Fibroblast of gingiva (primary cell): ENCODE data around the gene AFG3L2.
"Not testable (repeated sequence)": the region's sequence is repeated elsewhere in the genome, so short reads cannot be mapped to it uniquely, and the experiment has no call there.

Source experiments
- DNase-seq: peaks from one replicate; pipeline ENCODE4 v3.0.0-alpha.2; 2011; ENCODE audit warnings: low read depth

AFG3L2 gene

GRCh38 chr18:12376754-12377555 is at the start of gene AFG3L2:
AFG3L2 (minus strand) TSS chr18:12377227; CDS start chr18:12377082, 145 bp downstream.
- peak; percentile 100 for DNase-seq

GRCh38 chr18:12424252-12424651 is 47.2 kb upstream of the AFG3L2 start:
- no peak for DNase-seq

- DNase-seq = no peak
These were observed 46.8 kb upstream of the AFG3L2 start for GRCh38 chr18:12423820-12424219.

- DNase-seq = no peak
These were observed 46.4 kb upstream of the AFG3L2 start for GRCh38 chr18:12423393-12423792.

DNA sequence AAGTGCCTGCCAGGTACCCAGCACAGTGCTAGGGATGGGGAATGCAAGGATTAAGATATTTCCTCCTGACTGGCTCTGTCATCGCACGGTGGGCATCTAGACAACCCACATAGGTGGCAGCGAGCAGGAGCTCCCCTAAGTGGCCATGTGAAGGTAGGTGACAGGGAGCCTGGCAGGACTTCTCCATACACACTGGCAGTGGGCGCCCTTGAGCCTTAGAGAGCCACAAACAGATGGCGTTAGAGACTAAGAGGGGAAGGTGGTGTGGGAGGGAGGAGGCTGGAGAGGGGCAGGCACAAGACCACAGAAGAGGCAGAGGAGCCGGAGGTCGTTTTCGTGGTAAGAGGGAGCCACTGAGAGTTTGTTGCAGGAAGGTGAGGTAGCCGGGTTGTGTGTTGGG is 45.9 kb upstream of the AFG3L2 start:
- DNase-seq = no peak

DNA sequence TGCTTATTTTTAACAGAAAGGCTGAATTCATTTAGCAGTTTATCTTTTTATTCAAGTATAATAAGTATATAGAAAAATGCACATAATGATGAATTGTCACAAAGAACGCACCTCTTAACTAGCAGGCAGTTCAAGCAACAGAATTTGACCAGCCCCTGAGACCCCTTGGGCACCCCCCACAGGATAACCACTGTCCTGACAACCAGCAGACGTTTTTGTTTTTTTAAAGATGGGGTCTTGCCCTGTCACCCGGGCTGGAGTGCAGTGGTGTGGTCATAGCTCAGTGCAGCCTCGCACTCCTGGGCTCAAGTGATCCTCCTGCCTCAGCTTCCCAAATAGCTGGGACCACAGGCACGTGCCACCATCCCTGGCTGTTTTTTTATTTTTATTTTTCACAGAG is 44.7 kb upstream of the AFG3L2 start:
- DNase-seq = no peak

DNA sequence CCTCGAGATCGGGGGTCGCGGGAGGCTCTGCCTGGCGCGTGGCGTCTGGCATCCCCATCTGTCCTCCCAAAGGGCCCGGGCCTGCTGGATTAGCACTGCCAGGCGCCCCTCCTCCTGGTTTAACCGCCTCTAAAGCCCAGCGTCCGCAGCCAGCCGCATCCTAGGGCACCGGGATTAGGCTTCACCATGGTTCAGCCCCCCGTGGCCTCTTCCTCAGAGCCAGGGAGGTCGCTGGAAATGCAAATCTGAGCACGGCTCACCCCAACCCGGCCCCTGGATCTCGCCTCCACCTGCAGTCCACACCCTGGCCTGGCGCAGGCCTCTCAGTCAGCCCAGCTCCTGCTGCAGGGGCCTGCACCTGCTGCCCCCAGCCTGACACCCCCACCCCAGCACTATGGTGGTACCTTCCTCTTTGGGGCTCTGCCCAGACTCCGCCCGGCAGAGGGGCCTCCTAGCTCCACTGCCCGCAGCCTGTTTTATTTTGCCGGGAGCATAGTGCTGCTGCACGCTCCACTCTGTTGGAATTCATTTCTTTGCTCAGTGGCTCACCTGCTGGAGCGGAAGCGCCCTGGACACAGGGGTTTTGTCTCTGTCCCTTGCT is 43.9 kb upstream of the AFG3L2 start:
- no peak for DNase-seq

DNA sequence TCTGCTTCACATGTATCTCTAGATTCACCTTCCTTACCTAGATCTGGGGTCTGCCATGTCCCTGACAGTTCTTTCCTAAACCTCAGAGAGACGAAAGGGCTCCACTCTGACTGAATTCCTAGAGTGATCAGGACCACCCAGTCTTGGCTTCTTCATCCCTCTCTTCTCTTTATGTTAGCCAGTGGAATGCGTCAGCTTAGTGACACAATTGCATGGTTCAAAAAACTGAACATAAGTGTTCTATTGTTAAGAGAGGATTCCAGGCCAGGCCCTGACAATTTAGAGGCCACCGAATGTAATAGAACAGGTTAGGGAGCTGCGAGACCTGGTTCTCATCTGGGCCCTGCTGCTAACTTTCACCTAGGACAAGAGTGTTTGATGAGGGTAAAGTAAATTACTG is 40.7 kb upstream of the AFG3L2 start:
- no peak for DNase-seq

DNA sequence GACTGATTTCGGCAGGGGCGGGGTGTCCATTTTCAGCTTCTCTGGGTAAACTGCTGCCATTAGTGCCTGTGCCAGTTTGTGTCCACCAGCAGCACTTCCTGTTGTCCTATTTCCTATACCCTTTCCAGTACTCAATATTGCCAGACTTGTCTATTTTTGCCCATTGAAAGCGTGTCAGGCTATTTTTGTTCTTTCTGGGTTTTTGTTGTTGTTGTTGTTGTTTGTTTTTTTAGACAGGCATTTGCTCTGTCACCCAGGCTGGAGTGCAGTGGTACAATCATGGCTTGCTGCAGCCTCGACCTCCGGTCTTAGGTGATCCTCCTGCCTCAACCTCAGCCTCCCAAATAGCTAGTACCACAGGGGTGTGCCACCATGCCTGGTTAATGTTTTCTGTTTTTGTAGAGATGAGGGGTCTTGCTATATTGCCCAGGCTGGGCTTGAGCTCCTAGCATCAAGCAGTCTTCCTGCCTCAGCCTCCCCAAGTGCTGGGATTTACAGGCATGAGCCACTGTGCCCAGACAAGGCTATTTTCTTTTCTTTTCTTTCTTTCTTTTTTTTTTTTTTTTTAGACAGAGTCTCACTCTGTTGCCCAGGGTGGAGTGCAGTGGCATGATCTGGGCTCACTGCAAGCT is 39.2 kb upstream of the AFG3L2 start:
- DNase-seq = no peak

GRCh38 chr18:12411456-12411855 is 34.4 kb upstream of the AFG3L2 start:
- no peak for DNase-seq

GRCh38 chr18:12410747-12411146 is 33.7 kb upstream of the AFG3L2 start:
- not testable (repeated sequence) for DNase-seq

GRCh38 chr18:12410081-12410481 is 33.1 kb upstream of the AFG3L2 start:
- no peak for DNase-seq

DNA sequence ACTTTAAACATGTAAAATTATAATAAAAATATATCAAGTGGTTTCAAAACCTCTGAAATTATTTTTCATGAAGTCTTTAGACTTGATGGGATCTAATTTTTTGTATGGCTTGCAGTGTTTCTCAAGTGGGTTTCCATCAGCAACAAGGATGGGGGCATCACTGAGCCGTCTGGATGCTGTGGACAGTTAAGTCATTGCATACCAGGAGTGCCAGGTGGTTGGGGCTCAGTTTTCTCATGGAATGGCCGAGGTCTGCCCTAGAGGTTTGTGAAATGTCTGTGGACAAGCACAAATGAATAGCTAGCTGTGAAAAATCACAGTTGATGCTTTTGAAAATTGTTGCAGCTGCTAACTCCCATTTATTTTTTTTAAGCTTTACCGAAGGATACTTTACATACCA is 32.4 kb upstream of the AFG3L2 start:
- DNase-seq = no peak

GRCh38 chr18:12408247-12408869 is 31.3 kb upstream of the AFG3L2 start:
- no peak for DNase-seq

- no peak for DNase-seq
These were observed 29.5 kb upstream of the AFG3L2 start for GRCh38 chr18:12406371-12407111.

DNA sequence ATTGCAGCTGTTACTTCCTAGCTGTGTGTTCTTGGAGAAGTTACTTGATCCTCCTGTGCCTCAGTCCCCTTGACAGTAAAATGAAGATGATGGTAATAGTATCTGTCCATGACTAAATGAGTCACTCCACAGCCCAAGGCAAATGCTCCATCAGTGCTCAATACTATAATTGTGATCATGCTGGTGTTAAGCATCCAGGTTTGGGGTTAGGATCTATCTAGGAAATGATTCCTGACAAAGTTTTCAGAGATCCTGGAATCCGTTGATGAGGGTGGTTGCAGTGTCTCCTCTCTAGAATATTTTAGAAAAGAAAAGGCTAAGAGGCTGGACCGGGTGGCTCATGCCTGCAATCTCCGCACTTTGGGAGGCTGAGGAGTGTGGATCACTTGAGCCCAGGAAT is 28.0 kb upstream of the AFG3L2 start:
- no peak for DNase-seq

DNA sequence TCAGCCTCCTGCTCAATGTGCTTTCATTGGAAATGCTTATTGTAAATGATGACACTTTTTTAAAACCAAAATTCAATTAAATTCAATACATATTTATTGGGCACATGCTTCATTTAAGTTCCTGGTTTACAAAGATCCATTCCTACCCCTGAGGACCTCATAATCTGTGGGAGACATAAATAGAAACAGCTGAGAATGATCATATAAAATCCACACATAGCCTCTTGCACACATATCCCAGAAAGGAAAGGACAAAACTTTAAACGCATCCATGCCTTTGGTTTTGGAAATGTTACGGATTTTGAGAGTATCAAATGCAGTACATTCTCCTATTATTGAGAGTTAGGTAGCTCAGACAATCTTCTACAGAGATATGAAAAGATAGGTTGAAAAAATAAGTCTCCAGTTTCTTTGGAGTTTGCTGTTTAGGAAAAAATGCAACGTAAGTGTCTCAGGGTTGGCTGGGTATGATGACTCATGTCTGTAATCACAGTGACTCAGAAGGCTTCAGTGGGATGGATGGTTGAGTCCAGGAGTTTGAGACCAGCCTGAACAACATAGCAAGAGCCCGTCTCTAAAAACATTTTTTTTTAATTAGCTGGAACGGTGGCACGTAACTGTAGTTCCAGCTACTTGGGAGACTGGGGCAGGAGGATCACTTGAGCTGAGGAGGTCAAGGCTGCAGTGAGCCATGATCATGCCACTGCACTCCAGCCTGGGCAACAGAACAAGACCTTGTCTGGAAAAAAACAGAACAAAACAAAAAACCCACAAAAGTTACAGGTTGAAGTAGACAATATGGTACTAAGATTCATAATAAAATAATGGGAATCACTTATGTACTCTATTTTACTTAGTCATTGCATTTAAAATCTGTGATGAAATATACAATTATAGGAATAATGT is 26.8 kb upstream of the AFG3L2 start:
- peak; percentile 81 for DNase-seq

GRCh38 chr18:12401881-12402280 is 24.9 kb upstream of the AFG3L2 start:
- DNase-seq = no peak

DNA sequence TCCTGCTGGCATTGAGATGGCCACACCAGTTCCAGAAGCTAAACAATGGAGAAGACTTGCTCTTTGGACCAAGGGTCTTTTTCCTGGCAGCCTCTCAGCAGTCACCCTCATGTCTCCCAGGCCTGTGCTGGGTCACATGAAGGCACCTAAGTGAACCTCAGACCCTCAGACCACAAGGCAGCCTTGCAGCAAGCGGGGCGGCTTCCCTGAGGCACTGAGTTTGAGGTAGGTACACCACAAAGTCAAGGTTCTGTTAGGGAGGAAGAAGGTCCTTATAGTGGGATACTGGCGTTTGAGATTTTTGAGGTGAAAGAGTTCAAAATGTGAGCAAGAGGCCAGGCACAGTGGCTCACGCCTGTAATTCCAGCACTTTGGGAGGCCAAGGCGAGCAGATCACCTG is 22.2 kb upstream of the AFG3L2 start:
- no peak for DNase-seq

- no peak for DNase-seq
These were observed 21.6 kb upstream of the AFG3L2 start for GRCh38 chr18:12398625-12399024.

- DNase-seq = no peak
These were observed 20.8 kb upstream of the AFG3L2 start for GRCh38 chr18:12397793-12398192.
